Spleen (tissue), 7 donors: ENCODE measurements around the gene REC8.

ENCODE experiments used
- CTCF ChIP-seq, 11 experiments: fragments of 200-600 bp in 7 of 11; fragments of 450-650 bp in 4 of 11; sonication (generic) in 4 of 11; IDR thresholded peaks in 8 of 11; conservative IDR thresholded peaks in 3 of 11; 1 replicate in 7 of 11; 2 replicates in 4 of 11; pipeline versions ENCODE4 v1.4.0 to v1.8.0; 2016 to 2021; ENCODE audit warnings: antibody characterized with exemption in 11 of 11, inconsistent platforms in 4 of 11, mild to moderate bottlenecking in 1 of 11
- POLR2A ChIP-seq, 3 donors: fragments of 450-650 bp; IDR thresholded peaks; one replicate each; pipeline ENCODE4 v1.5.1; 2017; ENCODE audit warnings: antibody characterized with exemption in 3 of 3, mild to moderate bottlenecking in 1 of 3
- POLR2AphosphoS5 ChIP-seq, 3 donors: sonication (generic); formaldehyde crosslinking; IDR thresholded peaks; one replicate each; pipeline ENCODE4 v1.5.1; 2017; ENCODE audit warnings: antibody characterized with exemption in 3 of 3
- donor health status: DM: no; HTN: no; CAD: no; lungs with moderate emphysema.
- donor health status: DM: no; HTN: no; CAD: no.
- donor health status: DM: no; HTN: no; CAD: no.

GRCh38 chr14:24131549-24131966, 40.3 kb upstream of the REC8 start:
- no peak for TF ChIP-seq POLR2A (IDR thresholded peaks at IDR 0.05)
- TF ChIP-seq POLR2AphosphoS5 (IDR thresholded peaks at IDR 0.05), result no peak
- no peak for TF ChIP-seq CTCF (IDR thresholded peaks at IDR 0.05 in 8 of 11, conservative IDR thresholded peaks at IDR 0.05 in 3 of 11)
